ENCODE results near the gene MSLN.

- no peak for TF ChIP-seq CTCF (conservative IDR thresholded peaks at IDR 0.05; ENCODE audit: low read depth, low read length)
- TF ChIP-seq EZH2 (IDR thresholded peaks at IDR 0.05; ENCODE audit: low read length, unreplicated experiment): no peak
- TF ChIP-seq EZH2phosphoT487 (IDR thresholded peaks at IDR 0.05; ENCODE audit: borderline replicate concordance, low read length): no peak
Observed at GRCh38 chr16:714079-714478, 46.5 kb upstream of the MSLN start.

Measured in PC-3 (cell line).